Nucleus accumbens (tissue), 56 donors: ENCODE data around the gene CRYBB2.
"Not testable (repeated sequence)": the region's sequence is repeated elsewhere in the genome, so short reads cannot be mapped to it uniquely, and the experiment has no call there.

Source experiments
- DNase-seq, 56 donors: peaks; one replicate each; lab custom pipeline; 2025; lab: John Stamatoyannopoulos, UW

The CRYBB2 gene

GRCh38 chr22:25230760-25231159 lies 11.3 kb downstream of the CRYBB2 start:
- DNase-seq: not testable (repeated sequence)

GRCh38 chr22:25232301-25232700 lies 12.9 kb downstream of the CRYBB2 start:
- DNase-seq: no peak

- DNase-seq: not testable (repeated sequence)
These were observed 14.3 kb downstream of the CRYBB2 start for GRCh38 chr22:25233706-25234105.

GRCh38 chr22:25235547-25236290 lies 16.3 kb downstream of the CRYBB2 start:
- DNase-seq: peak in 42 of 56 donors; percentile 1 to 72 (median 16)

GRCh38 chr22:25236417-25236816 lies 17.0 kb downstream of the CRYBB2 start:
- DNase-seq: no peak

- DNase-seq: no peak
These were observed 18.1 kb downstream of the CRYBB2 start for GRCh38 chr22:25237503-25237902.

GRCh38 chr22:25238058-25238457 lies 18.6 kb downstream of the CRYBB2 start:
- DNase-seq: not testable (repeated sequence)

GRCh38 chr22:25255169-25255568 lies 35.7 kb downstream of the CRYBB2 start:
- not testable (repeated sequence) for DNase-seq

- not testable (repeated sequence) for DNase-seq
These were observed 48.1 kb downstream of the CRYBB2 start for GRCh38 chr22:25267567-25267966.

GRCh38 chr22:25268902-25269301 lies 49.5 kb downstream of the CRYBB2 start:
- DNase-seq: not testable (repeated sequence)

GRCh38 chr22:25270061-25270460 lies 50.6 kb downstream of the CRYBB2 start:
- DNase-seq: peak in 11 of 56 donors; percentile 1 to 40 (median 12)

- not testable (repeated sequence) for DNase-seq
These were observed 53.8 kb downstream of the CRYBB2 start for GRCh38 chr22:25273231-25273630.

- DNase-seq: not testable (repeated sequence)
These were observed 54.5 kb downstream of the CRYBB2 start for GRCh38 chr22:25273928-25274327.

GRCh38 chr22:25280118-25280517 lies 60.7 kb downstream of the CRYBB2 start:
- DNase-seq: not testable (repeated sequence)
